GM23338 (cell line): ENCODE results near the gene PLPP7. TPM values are rescaled to one million over a fixed set of nuclear protein-coding genes. Genes with fewer than 3 reads are reported as not detected.

Experiments used
- ATAC-seq: fragments of 200-7000 bp; cut with Tn5 transposase; 3 replicates; pipeline ENCODE4 v1.9.1; 2020
- DNase-seq: peaks from one replicate; pipeline ENCODE4 v3.0.0-alpha.2; 2015; ENCODE audit warnings: low spot score
- H2AFZ ChIP-seq: fragments of 200-600 bp; sonication (generic); 2 replicates; pipeline ENCODE4 v1.8.0; 2016; ENCODE audit warnings: antibody characterized with exemption, mild to moderate bottlenecking, moderate library complexity
- H3F3A ChIP-seq: fragments of 200-600 bp; sonication (generic); replicated peaks from 2 replicates; pipeline ENCODE4 v1.8.0; 2017; ENCODE audit warnings: antibody characterized with exemption, mixed run types, low read depth
- H3K27ac ChIP-seq: fragments of 200-600 bp; sonication (generic); 2 replicates; pipeline ENCODE4 v1.6.1; 2016; ENCODE audit warnings: low read depth
- H3K27me3 ChIP-seq: fragments of 200-600 bp; sonication (generic); 2 replicates; pipeline ENCODE4 v1.8.0; 2016; ENCODE audit warnings: mild to moderate bottlenecking, mixed run types, moderate library complexity; ENCODE audit not compliant: insufficient read depth
- H3K36me3 ChIP-seq: fragments of 200-600 bp; sonication (generic); 2 replicates; pipeline ENCODE4 v1.8.0; 2016; ENCODE audit warnings: mild to moderate bottlenecking; ENCODE audit not compliant: insufficient read depth
- H3K4me1 ChIP-seq: fragments of 200-600 bp; sonication (generic); 2 replicates; pipeline ENCODE4 v1.8.0; 2016; ENCODE audit warnings: mild to moderate bottlenecking, moderate library complexity; ENCODE audit not compliant: insufficient read depth
- H3K4me2 ChIP-seq: fragments of 200-600 bp; sonication (generic); 2 replicates; pipeline ENCODE4 v1.7.1; 2017; ENCODE audit warnings: mixed run types
- H3K4me3 ChIP-seq: fragments of 200-600 bp; sonication (generic); 2 replicates; pipeline ENCODE4 v1.6.1; 2016; ENCODE audit warnings: mixed run types
- H3K79me2 ChIP-seq: fragments of 200-600 bp; sonication (generic); replicated peaks from 2 replicates; pipeline ENCODE4 v1.8.0; 2017; ENCODE audit warnings: mild to moderate bottlenecking; ENCODE audit not compliant: insufficient read depth
- H3K9me2 ChIP-seq: fragments of 200-600 bp; sonication (generic); 2 replicates; pipeline ENCODE4 v1.8.0; 2017; ENCODE audit not compliant: insufficient read depth
- H4K20me1 ChIP-seq: fragments of 200-600 bp; sonication (generic); replicated peaks from 2 replicates; pipeline ENCODE4 v1.8.0; 2017; ENCODE audit warnings: mild to moderate bottlenecking; ENCODE audit not compliant: insufficient read depth
- H3K27ac Mint-ChIP-seq: 2 replicates; pipeline ENCODE4 v1.8.0; 2020; ENCODE audit warnings: inconsistent platforms, mild to moderate bottlenecking, moderate library complexity, mixed read lengths
- H3K27me3 Mint-ChIP-seq: 3 replicates; pipeline ENCODE4 v1.8.0; 2022; ENCODE audit warnings: low read depth, mild to moderate bottlenecking, moderate library complexity, mixed read lengths, inconsistent platforms; ENCODE audit not compliant: insufficient read depth, poor library complexity
- H3K36me3 Mint-ChIP-seq: 3 replicates; pipeline ENCODE4 v1.8.0; 2021; ENCODE audit warnings: low read depth, mild to moderate bottlenecking, inconsistent platforms, moderate library complexity, mixed read lengths
- H3K4me1 Mint-ChIP-seq: 3 replicates; pipeline ENCODE4 v1.8.0; 2020; ENCODE audit warnings: mild to moderate bottlenecking, inconsistent platforms, mixed read lengths
- H3K4me3 Mint-ChIP-seq: 3 replicates; pipeline ENCODE4 v1.8.0; 2021; ENCODE audit warnings: moderate library complexity, mild to moderate bottlenecking, inconsistent platforms, mixed read lengths
- H3K9me3 Mint-ChIP-seq: 3 replicates; pipeline ENCODE4 v1.8.0; 2020; ENCODE audit warnings: moderate library complexity, mild to moderate bottlenecking, inconsistent platforms, mixed read lengths
- CREB1 ChIP-seq: fragments of 250-450 bp; sonication (Bioruptor Pico); IDR thresholded peaks from 2 replicates; pipeline ENCODE4 v1.5.0; 2020; ENCODE audit warnings: low read depth, mild to moderate bottlenecking, moderate library complexity
- CTCF ChIP-seq, 2 experiments: fragments of 200-600 bp in 1 of 2; sonication (generic) in 1 of 2; conservative IDR thresholded peaks; 2 replicates each; pipeline versions ENCODE4 v1.5.1 to v1.6.1; 2016 to 2017; ENCODE audit warnings: antibody characterized with exemption in 2 of 2, low read depth in 2 of 2, mild to moderate bottlenecking in 2 of 2, moderate library complexity in 1 of 2
- ETS1 ChIP-seq: IDR thresholded peaks from 2 replicates; pipeline ENCODE4 v1.6.1; 2016; ENCODE audit warnings: antibody characterized with exemption
- EZH2 ChIP-seq: fragments of 200-600 bp; sonication (generic); IDR thresholded peaks from one replicate; pipeline ENCODE4 v1.8.0; 2017; ENCODE audit warnings: antibody characterized with exemption, mild to moderate bottlenecking, low read depth; ENCODE audit not compliant: unreplicated experiment
- EZH2phosphoT487 ChIP-seq: fragments of 200-600 bp; sonication (generic); IDR thresholded peaks from one replicate; pipeline ENCODE4 v1.8.1; 2018; ENCODE audit warnings: antibody characterized with exemption; ENCODE audit not compliant: unreplicated experiment
- JUNB ChIP-seq: IDR thresholded peaks from one replicate; pipeline ENCODE4 v1.6.1; 2016; ENCODE audit warnings: antibody characterized with exemption; ENCODE audit not compliant: unreplicated experiment
- NANOG ChIP-seq: IDR thresholded peaks from 2 replicates; pipeline ENCODE4 v1.6.1; 2016; ENCODE audit warnings: antibody characterized with exemption, borderline replicate concordance
- POLR2AphosphoS5 ChIP-seq: IDR thresholded peaks from 2 replicates; pipeline ENCODE4 v1.6.1; 2016; ENCODE audit warnings: antibody characterized with exemption, low read depth
- REST ChIP-seq: IDR thresholded peaks from one replicate; pipeline ENCODE4 v1.6.1; 2018; ENCODE audit warnings: antibody characterized with exemption; ENCODE audit not compliant: unreplicated experiment
- STAT1 ChIP-seq: IDR thresholded peaks from one replicate; pipeline ENCODE4 v1.6.1; 2016; ENCODE audit warnings: antibody characterized with exemption; ENCODE audit not compliant: unreplicated experiment
- ZNF114 ChIP-seq: fragments of 250-450 bp; sonication (Bioruptor Pico); IDR thresholded peaks from 2 replicates; pipeline ENCODE4 v1.5.0; 2020; ENCODE audit warnings: mild to moderate bottlenecking, moderate library complexity
- ZNF331 ChIP-seq: fragments of 250-450 bp; sonication (Bioruptor Pico); IDR thresholded peaks from 2 replicates; pipeline ENCODE4 v1.5.0; 2020; ENCODE audit warnings: low read depth, mild to moderate bottlenecking, moderate library complexity
- ZNF462 ChIP-seq: fragments of 250-450 bp; sonication (Bioruptor Pico); IDR thresholded peaks from 2 replicates; pipeline ENCODE4 v1.5.0; 2020; ENCODE audit warnings: mild to moderate bottlenecking, moderate library complexity
- polyA plus RNA-seq: library from polyadenylated mRNA; unstranded; fragments of >200 nt; fragmentation: Nextera tagmentation; extraction: Ambion mirVana; gene quantifications from 2 replicates; pipeline ENCODE4 v1.2.1, GENCODE V29; 2016
- total RNA-seq: library from RNA; depleted of rRNA; stranded (reverse); fragments of >200 nt; shearing (Covaris generic); gene quantifications from 2 replicates; pipeline ENCODE4 v1.2.3, GENCODE V29; 2014

The PLPP7 gene
- total and polyA plus RNA-seq, 2 experiments from 2014 or later: 1.6 to 2.4 TPM

- H3K27me3 ChIP-seq: no peaks in the 10 kb centered on the region
- no peak for TF ChIP-seq ETS1
- no peak for TF ChIP-seq NANOG
- TF ChIP-seq CTCF (conservative IDR thresholded peaks at IDR 0.05; ENCODE audit: low read depth in 2 of 2): no peak
- no peak for TF ChIP-seq ZNF462 (CRISPR knock-in tag)
- TF ChIP-seq EZH2: no peak
- no peak for TF ChIP-seq EZH2phosphoT487
- no peak for TF ChIP-seq JUNB
- TF ChIP-seq CREB1: no peak
- no peak for TF ChIP-seq STAT1
- TF ChIP-seq ZNF331 (CRISPR knock-in tag): no peak
- TF ChIP-seq POLR2AphosphoS5: no peak
- TF ChIP-seq REST: no peak
- no peak for TF ChIP-seq ZNF114
- H3K9me2 ChIP-seq: no peaks in the 10 kb centered on the region
- H3K36me3 ChIP-seq: no peaks in the 10 kb centered on the region
- Mint-ChIP-seq H3K27ac (no peak overlapping the region), H3K4me3 (no peak overlapping the region), H3K4me1 (no peaks in the 10 kb centered on the region), H3K36me3 (no peaks in the 10 kb centered on the region), H3K9me3 (no peaks in the 10 kb centered on the region), H3K27me3 (peaks cover 8% of the 10 kb centered on the region)
- H3K79me2 ChIP-seq: no peaks in the 10 kb centered on the region
- H3F3A ChIP-seq: no peaks in the 10 kb centered on the region; the same call in 1 of the 2 replicates
- H2AFZ ChIP-seq: no peak overlapping the region
- H4K20me1 ChIP-seq: no peaks in the 10 kb centered on the region
- no peaks in the 10 kb centered on the region for H3K4me1 ChIP-seq
- no peak for ATAC-seq
- H3K4me2 ChIP-seq: no peak overlapping the region
- no peak for DNase-seq
- no peak overlapping the region for H3K27ac ChIP-seq
- H3K4me3 ChIP-seq: no peak overlapping the region
Observed at GRCh38 chr9:131319486-131319885, 30.0 kb downstream of the PLPP7 start.
